ENCODE measurements around the gene ACP1.

GRCh38 chr2:316381-316780, 51.6 kb downstream of the ACP1 start:
- no peak for TF ChIP-seq CTCF (IDR thresholded peaks at IDR 0.05)
- no peak for TF ChIP-seq ZFX (IDR thresholded peaks at IDR 0.05; ENCODE audit: borderline replicate concordance)

Measured in 22Rv1 (cell line).